AG10803 (cell line): ENCODE data around the gene PJVK.

ENCODE experiments used
- DNase-seq: peaks from one replicate; pipeline ENCODE4 v3.0.0; 2010; ENCODE audit warnings: low read depth
- H3K4me3 ChIP-seq: 2 replicates; pipeline ENCODE4 v1.5.1; 2011; ENCODE audit warnings: mild to moderate bottlenecking, low read length, control low read depth
- TF ChIP-seq, protein P1 (sequence below): conservative IDR thresholded peaks from 2 replicates; pipeline ENCODE4 v1.5.1; 2011; ENCODE audit warnings: mild to moderate bottlenecking, low read length, control low read depth, inconsistent platforms

The PJVK gene

GRCh38 chr2:178413472-178414265 lies 37.5 kb upstream of the PJVK start:
- peak; percentile 60 for DNase-seq
- H3K4me3 ChIP-seq: peak overlapping the region; percentile 68
- TF ChIP-seq, protein P1, sequence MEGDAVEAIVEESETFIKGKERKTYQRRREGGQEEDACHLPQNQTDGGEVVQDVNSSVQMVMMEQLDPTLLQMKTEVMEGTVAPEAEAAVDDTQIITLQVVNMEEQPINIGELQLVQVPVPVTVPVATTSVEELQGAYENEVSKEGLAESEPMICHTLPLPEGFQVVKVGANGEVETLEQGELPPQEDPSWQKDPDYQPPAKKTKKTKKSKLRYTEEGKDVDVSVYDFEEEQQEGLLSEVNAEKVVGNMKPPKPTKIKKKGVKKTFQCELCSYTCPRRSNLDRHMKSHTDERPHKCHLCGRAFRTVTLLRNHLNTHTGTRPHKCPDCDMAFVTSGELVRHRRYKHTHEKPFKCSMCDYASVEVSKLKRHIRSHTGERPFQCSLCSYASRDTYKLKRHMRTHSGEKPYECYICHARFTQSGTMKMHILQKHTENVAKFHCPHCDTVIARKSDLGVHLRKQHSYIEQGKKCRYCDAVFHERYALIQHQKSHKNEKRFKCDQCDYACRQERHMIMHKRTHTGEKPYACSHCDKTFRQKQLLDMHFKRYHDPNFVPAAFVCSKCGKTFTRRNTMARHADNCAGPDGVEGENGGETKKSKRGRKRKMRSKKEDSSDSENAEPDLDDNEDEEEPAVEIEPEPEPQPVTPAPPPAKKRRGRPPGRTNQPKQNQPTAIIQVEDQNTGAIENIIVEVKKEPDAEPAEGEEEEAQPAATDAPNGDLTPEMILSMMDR: 0 out of 2 replicates have a peak, but pooled peaks have one; percentile 1

GRCh38 chr2:178414266-178415247 lies 36.6 kb upstream of the PJVK start:
- peak; percentile 93 for DNase-seq
- TF ChIP-seq, protein P1: peak; percentile 98

GRCh38 chr2:178415979-178416378 lies 35.2 kb upstream of the PJVK start:
- DNase-seq: no peak
- no peak overlapping the region for H3K4me3 ChIP-seq
- TF ChIP-seq, protein P1: no peak

More at GRCh38 chr2:178414266-178415247, 36.6 kb upstream of the PJVK start:
- peak overlapping the region; percentile 68 for H3K4me3 ChIP-seq

- TF ChIP-seq, protein P1: no peak
- H3K4me3 ChIP-seq: no peak overlapping the region
- no peak for DNase-seq
Observed at GRCh38 chr2:178417916-178418315, 33.3 kb upstream of the PJVK start.

GRCh38 chr2:178418426-178418825 lies 32.8 kb upstream of the PJVK start:
- DNase-seq: no peak
- TF ChIP-seq, protein P1: no peak
- H3K4me3 ChIP-seq: no peak overlapping the region

DNA sequence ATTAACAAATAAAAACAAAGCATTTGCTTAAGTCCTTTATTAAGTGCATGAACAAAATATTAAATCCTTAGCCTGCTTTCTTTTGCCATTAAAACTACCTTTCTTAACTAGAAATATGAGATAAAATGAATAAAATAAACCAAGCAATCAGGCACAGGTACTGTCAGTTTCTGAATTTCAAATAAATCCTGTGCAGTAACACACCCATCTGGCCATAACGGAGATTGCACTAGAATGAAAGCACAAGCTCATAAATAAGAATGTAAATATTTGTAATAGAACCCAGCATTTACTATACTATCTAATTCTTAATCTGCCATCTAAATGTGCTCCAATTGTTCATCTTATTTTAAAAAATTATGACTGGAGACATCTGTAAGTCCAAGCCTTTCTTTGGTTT lies 32.1 kb upstream of the PJVK start:
- DNase-seq: no peak
- H3K4me3 ChIP-seq: no peak overlapping the region
- TF ChIP-seq, protein P1: peak; percentile 34
